SW480 (cell line): ENCODE data around the gene PHF14.

Experiments used
- DNase-seq: peaks from one replicate; pipeline ENCODE4 v3.0.0-alpha.2; 2016; ENCODE audit warnings: low spot score

Gene PHF14

DNA sequence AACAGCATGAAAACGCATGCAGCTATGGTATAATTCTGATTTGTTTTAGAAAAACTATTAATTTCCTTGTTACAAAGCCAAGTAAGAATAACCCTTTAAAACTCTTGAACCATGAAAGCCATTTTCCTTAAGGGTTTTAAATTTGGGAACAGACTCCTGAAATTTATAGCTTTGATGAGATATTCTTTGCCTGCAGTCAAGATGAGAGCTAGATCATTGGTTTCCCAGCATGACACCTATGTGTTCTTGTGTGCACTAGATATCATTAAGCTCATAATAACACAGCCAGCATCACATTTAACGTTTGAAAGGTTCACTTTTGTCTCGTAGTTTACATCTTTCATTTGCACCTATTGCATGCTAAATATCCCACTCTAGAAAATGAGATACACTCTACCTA, 202.2 kb downstream of the PHF14 start:
- no peak for DNase-seq

- no peak for DNase-seq
Observed at GRCh38 chr7:11176985-11177555, 203.4 kb downstream of the PHF14 start.

DNA sequence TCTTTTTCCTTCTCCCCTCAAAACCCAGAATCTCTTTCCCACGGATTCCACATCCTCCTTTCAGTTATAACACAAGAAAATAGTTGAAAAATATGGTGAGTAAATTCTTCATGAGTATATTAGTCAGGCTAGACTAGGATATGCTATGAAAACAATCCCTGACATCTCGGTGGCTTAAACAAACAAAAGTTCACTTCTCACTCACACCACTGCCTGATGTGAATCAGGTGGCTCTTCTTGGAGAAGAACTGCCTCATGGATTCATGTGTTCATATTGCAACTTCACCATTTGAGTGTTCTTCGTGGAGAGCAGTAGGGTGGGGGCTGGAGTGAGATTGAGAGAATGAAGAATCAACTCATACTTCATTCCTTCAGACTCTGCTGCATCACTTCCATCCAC, 204.1 kb downstream of the PHF14 start:
- no peak for DNase-seq

DNA sequence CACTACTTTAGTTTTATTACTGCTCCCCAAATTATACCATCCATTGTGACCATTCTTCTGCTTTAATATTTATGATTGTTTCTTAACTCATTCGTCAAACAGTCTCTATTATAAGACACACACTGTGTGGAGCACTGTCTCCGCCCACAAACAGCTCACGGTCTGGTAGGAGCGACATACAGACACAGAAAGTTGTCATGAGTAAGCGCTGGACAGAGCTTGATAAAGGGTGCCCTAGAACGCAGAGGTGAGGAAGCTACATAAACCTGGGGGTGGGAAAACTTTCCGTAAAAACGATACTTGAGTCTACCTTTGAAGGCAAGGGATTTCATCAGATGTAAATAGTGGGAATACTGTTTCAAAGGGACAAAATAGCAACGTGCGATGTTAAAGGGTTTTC, 207.9 kb downstream of the PHF14 start:
- no peak for DNase-seq

DNA sequence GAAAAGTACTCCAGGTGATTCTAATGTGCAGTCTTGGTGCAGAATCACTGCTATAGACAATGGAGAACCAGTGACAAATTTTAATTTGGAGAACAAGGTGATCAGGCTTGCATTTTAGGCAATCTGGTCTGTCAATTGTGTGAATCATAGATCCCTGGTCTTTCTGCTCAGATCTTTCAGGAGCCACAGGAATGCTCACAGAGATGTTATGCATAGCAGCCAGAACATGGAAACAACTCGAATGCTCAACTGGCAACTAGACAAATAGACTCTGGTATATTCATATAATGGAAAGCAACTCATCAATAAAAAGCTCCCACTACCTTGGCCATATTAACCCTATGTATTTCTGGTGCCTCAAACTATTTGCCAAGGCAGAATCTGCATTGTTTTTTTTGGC, 209.1 kb downstream of the PHF14 start:
- DNase-seq: no peak

DNA sequence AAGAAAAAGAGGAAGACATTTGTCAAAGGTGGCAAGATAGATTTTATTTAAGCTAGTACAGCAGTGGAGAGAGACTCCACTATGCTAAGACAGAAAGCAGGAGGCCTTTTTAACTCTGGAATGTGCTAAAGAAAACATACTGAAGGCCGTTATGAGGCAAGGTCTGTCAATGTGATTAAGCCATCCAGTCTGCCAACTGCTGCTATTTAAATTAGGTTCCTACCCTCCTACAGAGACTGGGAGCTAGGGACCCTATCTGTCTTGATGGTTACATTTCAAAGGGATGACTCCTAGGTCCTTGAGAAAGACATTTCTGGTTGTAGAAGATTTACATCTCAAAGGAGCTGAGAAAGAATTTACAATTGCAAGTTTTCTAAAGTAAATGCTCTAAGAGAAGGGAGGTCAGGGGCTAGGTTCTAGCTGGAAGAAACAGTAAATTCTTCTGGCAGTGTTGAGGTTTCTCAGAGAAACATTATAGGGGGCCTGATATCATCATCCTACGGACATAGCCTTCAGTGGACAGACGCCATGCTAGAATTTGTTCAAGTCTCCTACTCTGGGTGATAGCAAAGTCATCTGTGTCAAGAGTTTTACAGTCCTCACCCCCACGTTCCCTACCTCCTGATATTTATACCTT, 211.6 kb downstream of the PHF14 start:
- no peak for DNase-seq

- no peak for DNase-seq
Observed at GRCh38 chr7:11188529-11189310, 215.0 kb downstream of the PHF14 start.

DNA sequence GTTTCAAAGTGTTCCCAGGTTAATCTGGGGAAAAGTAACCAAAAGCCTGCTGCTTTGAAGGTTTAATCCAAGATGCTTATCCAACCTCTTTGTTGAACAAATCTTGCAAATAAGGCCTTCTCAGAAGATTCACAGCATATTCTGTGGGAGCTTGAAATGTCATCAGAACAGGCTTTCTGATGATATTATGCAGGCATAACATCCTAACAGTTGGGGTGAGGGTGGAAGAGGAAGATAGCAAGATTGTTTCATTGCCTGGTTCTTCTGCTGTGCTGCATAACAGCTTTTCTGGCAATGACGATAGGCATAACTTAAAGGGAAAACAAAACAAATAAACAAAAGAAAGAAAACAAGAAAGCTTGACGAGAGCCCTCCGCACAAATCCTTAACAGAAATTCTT, 217.4 kb downstream of the PHF14 start:
- no peak for DNase-seq

DNA sequence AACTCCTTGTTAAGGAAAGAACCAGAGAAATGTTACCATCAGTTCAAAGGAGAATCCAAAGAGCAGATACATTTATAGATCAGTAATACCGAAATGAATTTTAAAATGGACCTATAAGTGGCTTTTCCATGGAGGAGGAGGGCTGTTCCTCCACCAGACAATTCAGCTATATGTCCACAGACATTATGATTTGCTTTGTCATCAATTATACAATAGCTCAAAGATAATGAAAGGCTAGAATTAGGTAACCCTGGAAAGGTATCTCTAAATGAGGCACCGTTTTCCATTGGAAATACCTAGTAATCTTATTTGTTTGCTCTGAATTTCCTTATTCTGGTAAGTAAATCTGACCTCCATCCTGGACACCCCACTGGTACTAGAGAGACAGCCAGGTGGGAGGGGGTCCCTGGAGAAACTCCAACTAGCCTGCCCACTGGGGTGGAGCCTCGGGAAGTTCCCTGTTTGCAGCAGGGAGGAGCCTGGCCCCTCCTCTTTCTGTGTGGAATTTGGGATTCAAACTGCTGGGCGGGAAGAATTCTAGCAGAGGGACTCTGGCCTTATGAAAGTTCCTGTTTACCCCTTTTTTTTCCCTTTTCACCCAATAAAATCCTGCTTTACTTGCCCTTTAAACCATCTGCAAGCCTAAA, 218.0 kb downstream of the PHF14 start:
- DNase-seq: no peak

DNA sequence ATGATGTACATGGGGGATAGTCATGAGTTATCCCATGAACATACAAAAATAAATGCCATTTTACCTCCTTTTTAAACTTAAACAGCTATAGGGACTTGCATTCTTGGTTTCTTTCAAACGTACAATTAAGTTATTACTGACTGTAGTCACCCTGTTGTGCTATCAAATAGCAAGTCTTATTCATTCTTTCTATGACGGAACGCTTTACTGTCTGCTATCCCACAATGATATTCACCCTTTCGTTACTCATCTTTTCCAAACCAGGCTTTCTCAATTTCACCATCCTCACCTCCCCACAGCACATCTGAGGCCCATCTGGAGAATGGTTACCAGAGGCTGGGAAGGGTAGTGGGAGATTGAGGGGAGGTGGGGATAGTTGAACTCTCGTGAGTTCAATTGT, 218.8 kb downstream of the PHF14 start:
- DNase-seq: no peak

DNA sequence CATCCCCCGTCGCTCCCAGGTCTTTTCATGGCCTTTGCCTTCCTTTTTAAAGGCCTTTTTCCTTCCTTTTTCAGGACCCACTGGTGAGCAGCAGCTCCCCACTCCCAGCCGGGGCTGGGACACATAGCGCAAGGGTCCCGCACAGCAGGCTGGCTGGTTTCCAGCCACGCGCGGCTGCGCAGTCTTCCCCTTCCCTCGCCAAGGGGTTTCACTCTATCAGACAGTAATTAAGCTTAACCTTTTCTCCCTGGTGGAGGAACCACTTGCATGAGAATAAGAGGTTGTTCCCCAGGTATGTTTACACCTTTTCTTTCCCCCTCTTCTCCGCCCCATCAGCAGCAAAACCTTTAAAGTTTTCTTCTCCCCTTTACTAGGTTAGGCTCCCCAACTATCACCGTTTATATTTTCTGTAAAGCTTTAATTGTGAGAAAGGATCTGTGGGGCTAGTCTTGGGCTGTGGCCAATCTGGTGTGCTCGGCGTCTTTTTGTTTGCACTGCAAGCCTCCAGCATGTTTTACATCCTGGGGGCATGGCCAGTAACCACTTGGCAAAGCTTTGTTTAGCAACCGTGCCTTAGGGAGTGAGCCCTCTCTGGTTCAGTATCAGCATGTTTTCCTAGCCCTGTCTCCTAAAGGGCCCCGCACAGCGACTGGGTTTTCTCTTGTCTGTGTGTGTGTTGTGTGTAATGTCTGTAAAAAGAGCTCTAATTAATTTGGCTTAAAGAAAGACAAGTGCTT, 219.6 kb downstream of the PHF14 start:
- DNase-seq: no peak

DNA sequence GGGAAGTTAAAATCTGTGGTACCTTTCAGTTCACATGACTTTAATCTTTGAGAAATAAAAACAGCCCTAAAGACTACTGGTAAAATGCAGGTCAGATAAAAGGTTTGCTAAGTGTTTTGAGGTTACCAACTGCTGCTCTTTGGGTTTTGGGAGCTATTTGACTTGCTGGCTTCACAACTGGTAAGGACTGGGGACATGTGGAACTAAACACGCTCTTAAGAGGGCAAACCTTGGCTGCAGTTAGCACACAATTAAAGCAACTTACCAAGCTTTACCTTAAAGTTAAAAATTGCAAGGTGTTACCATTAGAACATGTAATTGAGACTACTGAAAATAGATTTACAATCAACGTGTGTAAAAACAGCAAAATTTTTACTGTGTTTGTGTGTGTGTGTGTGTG, 220.2 kb downstream of the PHF14 start:
- no peak for DNase-seq

DNA sequence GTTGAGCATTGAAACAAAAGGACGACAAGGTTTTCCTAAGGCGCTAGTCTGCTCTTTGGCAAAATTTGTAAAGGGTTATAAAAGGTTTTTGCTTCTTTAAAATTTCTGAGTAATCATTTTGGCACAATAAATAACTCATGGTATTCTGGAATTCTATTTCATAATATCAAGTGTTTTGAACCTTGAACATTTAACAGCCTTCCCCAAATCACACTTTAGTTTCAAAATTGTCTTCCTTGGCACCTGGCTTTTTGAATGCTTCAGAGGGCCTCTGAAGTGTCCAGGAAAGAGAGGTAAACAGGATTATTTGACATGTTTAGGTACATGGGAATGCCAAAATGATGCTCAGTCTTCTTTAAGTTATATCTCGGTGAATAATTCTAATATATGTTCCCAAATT, 220.8 kb downstream of the PHF14 start:
- no peak for DNase-seq

GRCh38 chr7:11195502-11195901, 221.8 kb downstream of the PHF14 start:
- no peak for DNase-seq

DNA sequence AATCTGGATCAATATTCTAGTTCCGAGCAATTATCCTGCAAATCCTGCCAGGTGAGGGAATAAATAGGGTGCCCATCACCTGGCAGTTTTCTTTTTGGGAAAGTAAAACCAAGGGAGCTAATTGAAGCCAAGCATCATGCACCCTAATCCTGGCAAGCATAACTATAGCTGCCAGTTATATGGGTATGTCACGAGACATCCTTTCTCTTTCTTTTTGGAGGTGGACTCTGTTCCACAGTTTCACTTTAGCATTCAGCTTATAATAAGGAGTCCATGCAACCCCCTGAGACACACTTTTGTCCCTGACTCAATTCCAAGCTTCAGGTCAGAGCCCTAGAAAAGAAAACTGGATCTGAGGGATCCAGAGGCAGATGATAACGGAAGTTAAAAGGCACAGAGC, 222.5 kb downstream of the PHF14 start:
- DNase-seq: no peak

DNA sequence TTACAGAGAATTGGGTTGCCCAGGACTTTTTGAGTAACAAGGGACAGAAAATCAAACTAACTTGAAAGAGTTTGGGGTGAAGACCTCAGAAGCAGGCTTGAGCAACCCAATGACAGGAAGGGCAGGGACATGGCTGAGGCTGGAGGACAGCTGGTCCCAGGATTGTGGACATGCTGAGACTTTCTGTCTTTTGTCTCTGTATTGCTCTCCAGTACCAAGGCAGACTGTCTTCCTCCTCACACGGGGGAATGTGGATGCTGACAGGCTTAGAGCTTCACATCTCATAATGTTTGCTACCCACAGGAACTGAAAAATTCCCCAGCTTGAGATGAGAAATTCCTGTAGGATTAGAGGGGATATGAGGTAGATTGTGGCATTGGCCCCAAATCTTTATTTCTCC, 229.6 kb downstream of the PHF14 start:
- no peak for DNase-seq

DNA sequence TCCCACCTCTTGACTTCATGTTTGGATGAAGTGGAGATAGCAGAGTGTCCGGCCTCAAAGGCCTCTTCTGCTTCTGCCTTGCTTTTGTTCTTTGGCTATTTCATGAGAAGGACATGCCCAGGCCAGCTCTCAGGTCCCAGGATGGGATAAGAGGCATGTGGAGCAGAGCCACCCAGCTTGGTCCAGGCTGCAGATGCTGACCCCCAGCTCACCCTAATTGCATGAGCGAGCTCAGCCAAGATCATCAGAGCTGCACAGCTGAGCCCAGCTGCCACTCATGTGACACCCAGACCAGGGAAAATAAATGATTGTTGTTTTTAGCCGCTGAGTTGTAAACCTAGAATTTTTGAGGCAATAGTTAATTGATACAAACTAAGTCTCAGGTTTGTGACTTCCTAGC, 230.0 kb downstream of the PHF14 start:
- no peak for DNase-seq

- DNase-seq: no peak
Observed at GRCh38 chr7:11206177-11206899, 232.7 kb downstream of the PHF14 start.

DNA sequence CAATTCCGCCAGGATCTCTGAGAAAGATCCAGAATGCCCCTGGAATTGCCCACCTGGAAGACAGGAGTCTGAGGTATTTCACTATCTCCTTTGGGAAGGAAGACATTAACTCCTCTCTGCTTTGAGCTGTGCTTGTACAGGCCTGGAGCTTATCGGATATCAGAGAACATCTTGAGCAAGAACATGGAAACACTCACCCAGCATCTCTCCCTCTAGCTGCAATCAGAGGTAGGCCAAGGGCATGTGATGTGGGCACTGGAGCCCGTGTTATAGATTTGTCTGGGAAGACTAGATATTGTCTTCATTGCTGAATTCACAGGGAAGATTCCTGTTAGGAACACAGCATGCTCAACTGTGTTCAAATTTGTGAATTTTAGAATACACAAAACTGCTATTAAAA, 233.9 kb downstream of the PHF14 start:
- DNase-seq: no peak

DNA sequence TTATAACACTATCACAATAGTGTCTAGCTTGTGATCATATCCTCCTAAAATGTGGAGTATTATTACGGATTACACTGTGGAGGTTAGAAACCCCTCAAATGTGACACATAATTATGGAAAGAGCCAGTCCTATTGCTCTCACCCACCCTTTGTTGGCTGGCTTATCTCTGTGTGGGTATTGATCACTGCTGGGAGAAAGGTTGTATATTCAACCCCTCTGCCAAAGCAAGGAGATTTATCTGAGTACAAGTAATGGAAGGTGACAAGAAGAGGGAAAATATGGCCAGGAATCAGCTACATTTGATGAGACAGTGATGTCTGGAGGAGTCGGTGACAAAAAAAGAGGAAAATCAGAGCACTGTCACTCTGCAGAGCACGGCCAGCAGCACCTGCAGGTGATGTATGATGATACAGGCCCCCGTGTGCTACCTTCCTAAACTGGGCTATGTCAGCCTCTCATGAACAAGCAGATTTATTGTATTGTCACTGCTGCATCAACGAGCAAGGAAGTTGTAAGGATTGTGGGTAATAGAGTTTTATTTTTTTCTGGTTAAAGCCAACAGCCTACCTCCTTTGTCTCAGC, 235.3 kb downstream of the PHF14 start:
- DNase-seq: no peak

GRCh38 chr7:11210374-11210773, 236.7 kb downstream of the PHF14 start:
- no peak for DNase-seq
